ENCODE results near the gene LIN37.

Gene LIN37, protein sequence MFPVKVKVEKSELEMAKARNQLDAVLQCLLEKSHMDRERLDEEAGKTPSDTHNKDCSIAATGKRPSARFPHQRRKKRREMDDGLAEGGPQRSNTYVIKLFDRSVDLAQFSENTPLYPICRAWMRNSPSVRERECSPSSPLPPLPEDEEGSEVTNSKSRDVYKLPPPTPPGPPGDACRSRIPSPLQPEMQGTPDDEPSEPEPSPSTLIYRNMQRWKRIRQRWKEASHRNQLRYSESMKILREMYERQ

DNA sequence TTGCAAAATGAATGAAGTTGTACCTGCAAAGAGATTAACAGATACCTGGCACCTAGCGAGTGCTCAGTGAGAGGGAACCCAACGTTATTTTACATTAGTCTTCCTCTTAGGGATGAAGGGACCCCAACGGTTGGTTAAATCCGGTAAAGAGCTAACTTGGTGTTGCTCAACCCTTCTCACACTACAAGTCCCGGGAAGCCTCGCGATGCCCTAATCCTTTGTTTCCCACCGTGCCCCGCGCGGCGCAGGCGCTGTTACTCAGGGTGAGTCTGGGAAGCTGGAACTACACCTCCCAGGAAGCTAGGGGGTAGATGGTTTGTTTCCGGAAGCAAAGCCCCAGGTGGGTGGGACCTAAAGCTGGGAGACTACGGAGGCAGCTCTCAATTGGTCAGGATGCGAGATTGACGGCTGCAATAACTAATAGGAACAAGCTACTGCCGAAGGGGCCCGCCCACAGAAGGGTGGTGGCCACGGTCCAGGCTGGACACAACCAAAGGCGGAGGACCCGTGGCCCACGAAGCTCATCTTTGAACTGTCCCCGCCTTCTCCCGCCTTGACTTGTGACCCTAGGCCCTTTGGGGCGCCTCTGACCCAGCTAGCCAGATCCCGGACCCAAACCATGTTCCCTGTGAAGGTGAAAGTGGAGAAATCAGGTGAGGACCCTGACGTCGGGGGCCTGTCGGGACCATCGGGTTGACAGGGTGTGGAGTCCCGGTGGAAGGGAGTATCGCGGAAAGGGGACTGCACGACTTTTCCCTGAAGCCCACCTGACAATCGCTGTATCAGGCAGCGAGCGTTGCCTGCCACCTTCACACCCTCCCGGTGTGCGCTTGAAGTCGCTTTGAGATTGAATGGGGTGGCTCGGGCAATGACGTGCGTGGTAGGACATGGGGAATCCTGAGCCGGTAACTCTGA lies at the start of gene LIN37:
TSS of gene LIN37 (plus strand) at position 471 of the 915 bp plus-strand sequence. CDS start at position 620, 149 bp downstream.
- DNase-seq (ENCODE audit: low read depth in 2 of 3, low spot score in 1 of 3), result peak; percentile 97 to 99 (median 98)

DNA sequence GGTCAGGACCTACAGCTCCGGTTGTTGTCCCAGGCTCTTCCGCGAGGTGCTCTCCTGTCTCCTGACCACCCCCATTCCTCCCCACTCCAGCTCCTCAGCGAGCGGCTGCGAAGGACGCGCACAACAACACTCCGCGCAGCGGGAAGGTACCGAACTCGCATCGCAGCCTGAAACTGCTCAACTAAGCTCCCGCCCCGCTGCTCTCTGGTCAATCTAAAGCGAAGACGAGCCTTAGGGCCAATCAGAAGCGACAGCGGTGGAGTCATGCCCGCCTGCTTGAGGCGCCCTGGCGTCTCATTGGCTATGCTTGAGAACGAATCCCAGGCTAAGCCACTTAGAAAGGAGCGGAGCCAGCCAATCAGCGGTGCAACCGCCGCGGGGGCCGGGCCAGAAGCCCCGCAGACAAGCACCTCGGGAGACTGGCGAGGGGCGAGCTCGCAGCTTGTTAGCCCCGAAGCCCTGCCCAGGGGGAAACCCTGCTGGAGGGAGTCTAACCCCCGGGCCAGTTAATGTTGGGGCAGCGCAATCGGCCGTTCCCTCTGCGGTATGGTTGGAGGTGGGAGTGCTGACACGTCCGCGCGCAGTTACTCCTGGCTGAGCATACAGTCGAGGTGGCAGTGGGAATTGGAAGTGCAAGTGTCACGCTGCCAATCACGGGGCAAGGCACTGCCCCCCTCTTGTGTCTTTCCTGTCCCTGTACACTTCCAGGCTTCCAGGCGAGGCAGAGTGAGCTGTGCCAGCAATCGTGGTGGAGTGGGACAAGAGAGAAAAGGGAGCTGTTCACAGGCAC lies 46.0 kb upstream of the LIN37 start:
- peak; percentile 89 to 94 (median 89) for DNase-seq (ENCODE audit: low read depth in 2 of 3, low spot score in 1 of 3)

DNA sequence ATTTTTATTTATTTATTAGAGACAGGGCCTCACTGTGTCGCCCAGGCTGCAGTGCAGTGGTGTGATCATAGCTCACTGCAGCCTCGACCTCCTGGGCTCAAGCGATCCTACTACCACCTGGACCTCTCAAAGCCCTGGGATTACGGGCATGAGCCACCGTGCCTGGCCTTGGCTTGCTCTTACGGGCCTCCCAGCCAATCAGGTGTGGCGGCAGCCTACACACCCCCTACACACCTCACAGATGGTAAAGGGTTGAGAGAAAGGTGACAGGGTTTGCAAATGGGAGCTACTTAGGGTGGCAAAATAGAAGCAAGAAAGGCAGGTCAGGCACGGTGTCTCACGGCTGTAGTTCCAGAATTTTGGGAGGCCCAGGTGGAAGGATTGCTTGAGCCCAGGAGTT lies 45.0 kb upstream of the LIN37 start:
- DNase-seq (ENCODE audit: low read depth in 2 of 3, low spot score in 1 of 3), result no peak

GRCh38 chr19:35704218-35704617 lies 44.2 kb upstream of the LIN37 start, which contains the start of gene ZBTB32:
TSS of gene ZBTB32 (plus strand) at chr19:35704558. CDS start at chr19:35714627, 10,069 bp downstream.
- no peak for DNase-seq (ENCODE audit: low read depth in 2 of 3, low spot score in 1 of 3)

DNA sequence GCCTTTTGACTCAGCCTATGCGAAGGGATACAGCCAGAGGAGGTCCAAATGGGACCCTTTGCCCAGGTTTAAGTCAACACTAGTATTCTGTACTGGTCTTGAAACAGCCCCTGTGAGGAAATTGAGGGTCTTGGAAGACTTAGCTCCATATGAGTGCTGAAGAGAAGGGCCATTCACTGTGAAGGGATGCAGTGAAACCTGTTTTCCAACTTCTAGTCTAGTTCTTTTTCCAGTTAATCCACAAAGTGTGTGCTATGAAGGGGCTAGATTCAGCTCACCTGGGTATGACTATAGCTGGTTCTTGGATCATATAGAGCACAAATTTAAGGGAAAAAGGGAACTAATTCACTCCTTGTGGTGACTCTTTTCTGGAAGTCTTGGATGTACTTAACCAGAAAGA lies 40.0 kb upstream of the LIN37 start:
- DNase-seq (ENCODE audit: low read depth in 2 of 3, low spot score in 1 of 3), result no peak

- DNase-seq (ENCODE audit: low read depth in 2 of 3, low spot score in 1 of 3), result peak; percentile 54 to 72 (median 64)
Measured at GRCh38 chr19:35710784-35711723, 37.3 kb upstream of the LIN37 start.

- DNase-seq (ENCODE audit: low read depth in 2 of 3, low spot score in 1 of 3), result peak; percentile 76 to 83 (median 77)
Measured at GRCh38 chr19:35712567-35713505, 35.5 kb upstream of the LIN37 start.

GRCh38 chr19:35713506-35713850 lies 34.9 kb upstream of the LIN37 start:
- no peak for DNase-seq (ENCODE audit: low read depth in 2 of 3, low spot score in 1 of 3)

DNA sequence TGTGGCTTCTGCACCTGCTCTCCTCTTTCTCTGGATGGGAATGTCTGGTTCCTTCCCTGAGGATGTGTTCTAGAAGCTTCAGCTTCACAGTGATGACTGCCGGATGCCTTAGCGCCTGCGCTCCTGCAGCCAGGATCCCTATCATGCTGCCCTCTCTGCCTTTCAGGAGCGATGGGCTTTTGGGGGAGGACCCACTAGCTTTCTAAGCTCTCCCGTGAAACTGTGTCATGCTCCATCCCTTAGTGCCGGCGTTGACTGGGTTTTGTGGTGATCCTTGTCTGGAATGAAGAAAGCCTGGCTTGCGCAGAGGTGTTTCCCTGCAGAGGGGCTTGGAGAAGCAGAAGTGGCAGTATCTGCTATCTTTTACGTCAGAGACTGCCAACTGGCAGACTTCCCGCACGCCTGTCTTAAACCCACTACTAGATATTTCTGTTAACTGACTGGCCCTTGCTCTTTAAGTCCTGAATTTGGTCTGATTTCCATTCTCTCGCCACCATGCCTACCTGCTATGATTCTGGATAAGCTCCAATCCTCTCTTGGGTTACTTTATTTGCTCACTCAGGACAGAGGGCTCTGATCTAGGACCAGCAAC lies 34.4 kb upstream of the LIN37 start:
- DNase-seq (ENCODE audit: low read depth in 2 of 3, low spot score in 1 of 3), result no peak

DNA sequence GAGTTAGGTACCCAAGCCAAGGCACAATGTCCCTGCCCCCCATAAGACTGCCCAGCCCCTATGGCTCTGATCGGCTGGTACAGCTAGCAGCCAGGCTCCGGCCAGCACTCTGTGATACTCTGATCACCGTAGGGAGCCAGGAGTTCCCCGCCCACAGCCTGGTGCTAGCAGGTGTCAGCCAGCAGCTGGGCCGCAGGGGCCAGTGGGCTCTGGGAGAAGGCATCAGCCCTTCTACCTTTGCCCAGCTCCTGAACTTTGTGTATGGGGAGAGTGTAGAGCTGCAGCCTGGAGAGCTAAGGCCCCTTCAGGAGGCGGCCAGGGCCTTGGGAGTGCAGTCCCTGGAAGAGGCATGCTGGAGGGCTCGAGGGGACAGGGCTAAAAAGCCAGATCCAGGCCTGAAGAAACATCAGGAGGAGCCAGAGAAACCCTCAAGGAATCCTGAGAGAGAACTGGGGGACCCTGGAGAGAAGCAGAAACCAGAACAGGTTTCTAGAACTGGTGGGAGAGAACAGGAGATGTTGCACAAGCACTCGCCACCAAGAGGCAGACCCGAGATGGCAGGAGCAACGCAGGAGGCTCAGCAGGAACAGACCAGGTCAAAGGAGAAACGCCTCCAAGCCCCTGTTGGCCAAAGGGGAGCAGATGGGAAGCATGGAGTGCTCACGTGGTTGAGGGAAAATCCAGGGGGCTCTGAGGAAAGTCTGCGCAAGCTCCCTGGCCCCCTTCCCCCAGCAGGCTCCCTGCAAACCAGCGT lies 33.6 kb upstream of the LIN37 start:
- no peak for DNase-seq (ENCODE audit: low read depth in 2 of 3, low spot score in 1 of 3)

DNA sequence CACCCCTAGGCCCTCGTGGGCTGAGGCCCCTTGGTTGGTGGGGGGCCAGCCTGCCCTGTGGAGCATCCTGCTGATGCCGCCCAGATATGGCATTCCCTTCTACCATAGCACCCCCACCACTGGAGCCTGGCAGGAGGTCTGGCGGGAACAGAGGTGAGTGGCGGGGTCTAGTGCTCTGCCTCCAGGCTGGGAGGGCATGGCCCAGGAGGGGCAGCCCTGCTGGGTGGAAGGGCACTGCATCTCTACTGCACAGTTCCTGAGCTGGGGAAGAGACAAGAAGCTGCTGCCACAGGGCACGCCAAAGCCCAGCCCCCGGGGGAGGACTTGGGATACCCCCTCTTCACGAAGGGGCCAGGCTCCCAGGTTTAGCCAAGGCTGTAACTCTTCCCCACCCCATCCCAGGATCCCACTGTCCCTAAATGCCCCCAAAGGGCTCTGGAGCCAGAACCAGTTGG lies 33.0 kb upstream of the LIN37 start:
- DNase-seq (ENCODE audit: low read depth in 2 of 3, low spot score in 1 of 3), result no peak

DNA sequence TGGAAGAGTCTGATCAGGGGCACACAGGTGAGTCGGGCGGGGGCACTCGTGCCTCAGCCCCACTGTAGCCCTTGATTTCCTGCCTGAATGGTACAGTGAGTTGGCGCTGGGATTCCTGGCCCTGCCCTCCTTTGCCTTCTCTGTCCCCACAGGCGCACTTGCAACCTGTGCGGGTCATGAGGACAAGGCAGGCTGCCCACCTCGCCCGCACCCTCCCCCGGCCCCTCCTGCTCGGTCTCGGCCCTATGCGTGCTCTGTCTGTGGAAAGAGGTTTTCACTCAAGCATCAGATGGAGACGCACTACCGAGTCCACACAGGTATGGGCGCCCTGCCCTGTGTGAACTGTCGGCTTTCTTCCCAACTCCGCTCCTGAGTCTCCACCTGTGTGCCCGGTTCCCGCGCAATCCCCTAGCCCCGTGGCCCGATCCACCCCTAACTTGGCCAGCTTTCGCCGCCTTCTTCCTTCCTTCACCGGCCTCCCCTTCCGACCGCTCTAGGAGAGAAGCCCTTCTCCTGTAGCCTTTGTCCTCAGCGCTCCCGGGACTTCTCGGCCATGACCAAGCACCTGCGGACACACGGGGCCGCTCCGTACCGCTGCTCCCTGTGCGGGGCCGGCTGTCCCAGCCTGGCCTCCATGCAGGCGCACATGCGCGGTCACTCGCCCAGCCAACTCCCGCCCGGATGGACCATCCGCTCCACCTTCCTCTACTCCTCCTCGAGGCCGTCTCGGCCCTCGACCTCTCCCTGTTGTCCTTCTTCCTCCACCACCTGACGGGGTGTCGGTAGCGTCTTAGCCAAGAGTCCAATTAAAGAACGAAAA lies 32.2 kb upstream of the LIN37 start:
- DNase-seq (ENCODE audit: low read depth in 2 of 3, low spot score in 1 of 3), result no peak

- peak; percentile 92 to 96 (median 94) for DNase-seq (ENCODE audit: low read depth in 2 of 3, low spot score in 1 of 3)
Measured at GRCh38 chr19:35716801-35717664, 31.3 kb upstream of the LIN37 start.

- no peak for DNase-seq (ENCODE audit: low read depth in 2 of 3, low spot score in 1 of 3)
Measured at GRCh38 chr19:35717665-35718344, 30.6 kb upstream of the LIN37 start, which contains the start of gene KMT2B. TSS of gene KMT2B (plus strand) at chr19:35718003. CDS start at chr19:35718019, 16 bp downstream.

GRCh38 chr19:35718345-35719041 lies 29.9 kb upstream of the LIN37 start:
- DNase-seq (ENCODE audit: low read depth in 2 of 3, low spot score in 1 of 3), result peak in 1 of 3 donors; percentile 58

All from stimulated activated CD4-positive, alpha-beta T cell treated with anti-CD3 and anti-CD28 coated beads, Interleukin-12 subunit alpha, Interleukin-12 subunit beta, amount 100 ng/mL, for 48 hours (primary cell).